Stimulated activated CD4-positive, alpha-beta T cell treated with anti-CD3 and anti-CD28 coated beads, Interleukin-15, amount 100 ng/mL, for 1 hour (primary cell): ENCODE data around the gene GFPT1.

Experiments
- DNase-seq, 2 donors: peaks; one replicate each; pipeline ENCODE4 v3.0.0-alpha.2; 2020; ENCODE audit warnings: low read depth in 1 of 2, low spot score in 1 of 2

GFPT1 gene

GRCh38 chr2:69330781-69331180, 56.2 kb downstream of the GFPT1 start:
- no peak for DNase-seq

- no peak for DNase-seq
Observed at GRCh38 chr2:69322631-69323030, 64.4 kb downstream of the GFPT1 start.

GRCh38 chr2:69316550-69316949, 70.5 kb downstream of the GFPT1 start:
- DNase-seq = no peak

- no peak for DNase-seq
Observed at GRCh38 chr2:69315160-69315761, 71.8 kb downstream of the GFPT1 start.

- DNase-seq = no peak
Observed at GRCh38 chr2:69311024-69311416, 76.0 kb downstream of the GFPT1 start.

- no peak for DNase-seq
Observed at GRCh38 chr2:69310111-69311023, 76.7 kb downstream of the GFPT1 start.

GRCh38 chr2:69309351-69310110, 77.5 kb downstream of the GFPT1 start:
- no peak for DNase-seq

GRCh38 chr2:69308338-69308737, 78.7 kb downstream of the GFPT1 start:
- no peak for DNase-seq

GRCh38 chr2:69307579-69308064, 79.4 kb downstream of the GFPT1 start:
- no peak for DNase-seq

GRCh38 chr2:69306822-69307578, 80.0 kb downstream of the GFPT1 start:
- peak; percentile 23 to 44 for DNase-seq

GRCh38 chr2:69306393-69306821, 80.6 kb downstream of the GFPT1 start:
- no peak for DNase-seq

GRCh38 chr2:69305712-69306392, 81.2 kb downstream of the GFPT1 start:
- DNase-seq = no peak

- no peak for DNase-seq
Observed at GRCh38 chr2:69305166-69305565, 81.9 kb downstream of the GFPT1 start.

- no peak for DNase-seq
Observed at GRCh38 chr2:69304656-69305055, 82.4 kb downstream of the GFPT1 start.

- DNase-seq = no peak
Observed at GRCh38 chr2:69300650-69301049, 86.4 kb downstream of the GFPT1 start.

GRCh38 chr2:69299772-69300516, 87.1 kb downstream of the GFPT1 start:
- no peak for DNase-seq

GRCh38 chr2:69298862-69299261, 88.2 kb downstream of the GFPT1 start:
- DNase-seq = no peak

GRCh38 chr2:69298261-69298660, 88.8 kb downstream of the GFPT1 start:
- no peak for DNase-seq

- DNase-seq = no peak
Observed at GRCh38 chr2:69297216-69297615, 89.8 kb downstream of the GFPT1 start.

GRCh38 chr2:69296421-69296820, 90.6 kb downstream of the GFPT1 start:
- no peak for DNase-seq
